HL-60 (cell line): ENCODE measurements around the gene DYRK3.

Experiments
- CTCF ChIP-seq: IDR thresholded peaks from one replicate; pipeline ENCODE4 v1.5.1; 2011; ENCODE audit warnings: low read length, control low read depth, inconsistent platforms; ENCODE audit not compliant: insufficient read depth
- GABPA ChIP-seq: IDR thresholded peaks from 2 replicates; pipeline ENCODE4 v1.6.1; 2012; ENCODE audit warnings: low read depth
- POLR2AphosphoS5 ChIP-seq: IDR thresholded peaks from 2 replicates; pipeline ENCODE4 v1.6.1; 2012; ENCODE audit warnings: low read depth

DNA sequence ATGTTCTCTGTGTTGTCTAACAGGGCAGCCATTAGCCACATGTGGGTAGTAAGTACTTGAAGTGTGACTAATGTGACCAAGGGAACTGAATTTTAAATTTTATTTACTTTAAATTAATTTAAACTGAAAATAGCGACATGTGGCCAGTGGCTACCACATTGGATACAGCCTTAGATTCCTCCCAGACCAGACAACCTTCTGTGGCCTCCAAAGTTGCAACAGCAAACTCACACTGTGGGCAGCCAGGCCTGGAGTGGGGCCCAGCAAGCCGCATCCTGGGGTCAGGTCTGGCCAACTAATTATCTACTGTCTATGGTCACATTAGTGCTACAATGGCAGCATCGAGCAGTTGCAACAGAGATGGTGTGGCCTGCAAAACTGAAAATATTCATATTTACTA is 34.8 kb upstream of the DYRK3 start:
- TF ChIP-seq POLR2AphosphoS5 (no peak), CTCF (no peak), GABPA (no peak)
